ENCODE data around the gene GAP43. TPM values are rescaled to one million over a fixed set of nuclear protein-coding genes. Genes with fewer than 3 reads are reported as not detected.

Gene GAP43
- total and polyA plus RNA-seq, 7 donors = 0.60 to 18.9 (median 7.7) TPM; not detected in 1

DNA sequence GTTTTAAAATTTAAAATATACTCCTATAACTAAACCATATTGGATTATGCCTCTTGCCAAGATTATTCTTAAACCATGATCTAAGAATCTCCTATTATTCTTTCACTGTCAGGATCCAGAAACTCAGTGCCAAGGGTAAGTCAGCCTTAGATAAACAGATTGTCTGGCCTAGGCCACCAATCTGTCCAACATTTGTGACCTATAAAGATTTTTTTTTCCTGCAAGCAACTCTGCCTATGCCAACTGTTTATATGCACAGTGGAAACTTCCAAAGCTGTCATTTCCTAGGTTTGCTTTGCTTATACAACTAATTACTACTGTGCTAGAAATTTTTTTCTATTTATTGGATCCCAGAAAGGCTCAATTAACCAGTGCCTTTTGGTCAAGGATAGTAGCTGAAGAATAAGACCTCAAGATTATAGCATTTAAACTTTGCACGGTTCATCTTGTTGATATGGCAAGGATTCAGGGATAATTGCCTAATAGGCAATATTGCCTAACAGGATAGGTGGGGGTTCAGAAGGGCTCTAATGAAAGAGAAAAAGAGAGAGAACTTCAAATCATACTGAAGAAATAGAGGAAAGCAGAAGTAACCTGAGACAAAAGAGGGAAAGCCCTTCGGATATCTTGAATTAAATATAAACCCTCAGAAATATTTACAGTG, 22.8 kb downstream of the GAP43 start:
- DNase-seq = no peak
- 78 to 83% methylated on average over 2 of the region's 2 CpGs for WGBS, 2 donors
- no peak overlapping the region for H3K27ac ChIP-seq
- no peak overlapping the region for H3K4me3 ChIP-seq
- intact Hi-C loops (cut with DNase I) = no loop called here
- TF ChIP-seq, protein P1, sequence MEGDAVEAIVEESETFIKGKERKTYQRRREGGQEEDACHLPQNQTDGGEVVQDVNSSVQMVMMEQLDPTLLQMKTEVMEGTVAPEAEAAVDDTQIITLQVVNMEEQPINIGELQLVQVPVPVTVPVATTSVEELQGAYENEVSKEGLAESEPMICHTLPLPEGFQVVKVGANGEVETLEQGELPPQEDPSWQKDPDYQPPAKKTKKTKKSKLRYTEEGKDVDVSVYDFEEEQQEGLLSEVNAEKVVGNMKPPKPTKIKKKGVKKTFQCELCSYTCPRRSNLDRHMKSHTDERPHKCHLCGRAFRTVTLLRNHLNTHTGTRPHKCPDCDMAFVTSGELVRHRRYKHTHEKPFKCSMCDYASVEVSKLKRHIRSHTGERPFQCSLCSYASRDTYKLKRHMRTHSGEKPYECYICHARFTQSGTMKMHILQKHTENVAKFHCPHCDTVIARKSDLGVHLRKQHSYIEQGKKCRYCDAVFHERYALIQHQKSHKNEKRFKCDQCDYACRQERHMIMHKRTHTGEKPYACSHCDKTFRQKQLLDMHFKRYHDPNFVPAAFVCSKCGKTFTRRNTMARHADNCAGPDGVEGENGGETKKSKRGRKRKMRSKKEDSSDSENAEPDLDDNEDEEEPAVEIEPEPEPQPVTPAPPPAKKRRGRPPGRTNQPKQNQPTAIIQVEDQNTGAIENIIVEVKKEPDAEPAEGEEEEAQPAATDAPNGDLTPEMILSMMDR (IDR thresholded peaks at IDR 0.05) = no peak
- TF ChIP-seq POLR2AphosphoS5 (IDR thresholded peaks at IDR 0.05) (no peak), EP300 (IDR thresholded peaks at IDR 0.05) (no peak), POLR2A (IDR thresholded peaks at IDR 0.05) (no peak)
- no peaks in the 10 kb centered on the region for H3K27me3 ChIP-seq
- H3K4me1 ChIP-seq = peaks cover 0 to 4% (median 0%) of the 10 kb centered on the region in 4 donors
- H3K36me3 ChIP-seq = no peaks in the 10 kb centered on the region
- H3K9me3 ChIP-seq = no peaks in the 10 kb centered on the region

DNA sequence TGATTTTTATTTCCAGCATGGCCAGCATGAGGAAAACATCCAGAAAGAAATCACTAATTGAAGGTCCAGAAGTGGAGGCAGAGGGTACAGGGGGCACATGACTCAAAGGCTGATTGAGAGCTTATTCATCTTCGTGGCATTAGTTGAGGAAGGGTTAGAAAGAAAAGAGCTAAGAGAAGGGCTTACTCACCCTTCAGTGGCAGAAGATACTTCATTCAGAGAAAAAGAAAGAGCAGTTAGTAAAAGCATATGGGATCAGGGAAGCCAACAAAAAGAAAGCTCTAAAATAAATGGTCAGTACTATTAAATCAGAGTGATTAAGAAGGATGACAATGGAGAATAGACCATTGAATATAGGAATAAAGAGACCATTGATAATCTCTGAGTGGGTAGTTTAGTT, 25.2 kb downstream of the GAP43 start:
- Histone ChIP-seq H3K9me3 (no peaks in the 10 kb centered on the region), H3K4me3 (no peak overlapping the region), H3K27me3 (no peaks in the 10 kb centered on the region), H3K36me3 (no peaks in the 10 kb centered on the region), H3K4me1 (peaks cover 0 to 4% (median 0%) of the 10 kb centered on the region in 4 donors), H3K27ac (no peak overlapping the region)
- intact Hi-C loops (cut with DNase I) = no loop called here
- no peak for DNase-seq
- TF ChIP-seq, protein P1 (IDR thresholded peaks at IDR 0.05) = no peak
- 82 to 84% methylated on average over 1 of the region's 1 CpG for WGBS, 2 donors

DNA sequence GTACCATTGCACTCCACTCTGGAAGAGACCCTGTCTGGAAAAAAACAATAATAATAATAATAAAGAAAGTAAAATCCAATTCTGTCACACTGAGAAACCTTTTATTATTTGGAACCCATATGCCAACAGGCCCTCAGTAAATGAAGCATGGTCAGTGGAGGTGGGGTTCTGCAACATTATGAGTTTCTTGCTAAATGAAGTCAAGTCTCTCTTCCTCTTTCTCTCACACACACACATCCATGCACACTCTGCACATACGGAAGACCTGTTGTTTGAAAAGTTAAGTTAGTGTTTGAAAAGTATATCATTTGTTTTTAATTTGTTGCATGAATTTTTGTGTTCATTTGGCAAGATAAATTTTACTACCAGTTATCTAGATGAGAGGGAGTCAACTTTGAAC, 27.8 kb downstream of the GAP43 start:
- Histone ChIP-seq H3K4me1 (peaks cover 0 to 3% (median 0%) of the 10 kb centered on the region in 4 donors), H3K27ac (no peak overlapping the region), H3K27me3 (no peaks in the 10 kb centered on the region), H3K36me3 (no peaks in the 10 kb centered on the region), H3K4me3 (no peak overlapping the region), H3K9me3 (no peaks in the 10 kb centered on the region)
- intact Hi-C loops (cut with DNase I) = no loop called here
- no peak for TF ChIP-seq EP300 (IDR thresholded peaks at IDR 0.05)
- no peak for TF ChIP-seq POLR2A (IDR thresholded peaks at IDR 0.05)
- TF ChIP-seq, protein P1 (IDR thresholded peaks at IDR 0.05) = no peak
- TF ChIP-seq POLR2AphosphoS5 (IDR thresholded peaks at IDR 0.05) = no peak
- no peak for DNase-seq
- WGBS, 2 donors = 84 to 87% methylated on average over 1 of the region's 1 CpG

DNA sequence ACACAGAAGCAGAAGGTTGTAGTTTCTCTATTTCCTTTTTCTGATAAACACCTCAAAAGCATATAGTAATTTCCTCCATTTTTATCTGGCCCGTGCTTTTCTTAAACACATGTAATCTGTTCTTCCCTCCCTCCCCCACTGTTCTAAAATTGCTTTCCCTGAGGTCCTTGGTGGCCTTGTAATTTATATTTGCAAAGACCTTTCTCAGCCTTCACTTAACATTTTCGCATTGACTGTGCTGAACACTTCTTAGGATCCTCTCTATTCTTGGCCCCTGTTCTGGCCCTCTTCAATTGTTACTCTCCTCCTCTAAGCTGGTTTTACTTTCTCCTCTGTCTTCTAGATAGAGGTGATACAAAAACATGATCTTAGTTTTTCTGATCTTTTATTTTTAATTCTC, 28.3 kb downstream of the GAP43 start:
- no peak for DNase-seq
- Histone ChIP-seq H3K4me1 (no peaks in the 10 kb centered on the region), H3K9me3 (no peaks in the 10 kb centered on the region), H3K36me3 (no peaks in the 10 kb centered on the region), H3K27me3 (no peaks in the 10 kb centered on the region), H3K4me3 (no peak overlapping the region), H3K27ac (no peak overlapping the region)
- intact Hi-C loops (cut with DNase I) = no loop called here
- WGBS, 2 donors = 77 to 85% methylated on average over 2 of the region's 2 CpGs
- no peak for TF ChIP-seq EP300 (IDR thresholded peaks at IDR 0.05)
- TF ChIP-seq POLR2A (IDR thresholded peaks at IDR 0.05) = no peak
- TF ChIP-seq, protein P1 (IDR thresholded peaks at IDR 0.05) = no peak
- TF ChIP-seq POLR2AphosphoS5 (IDR thresholded peaks at IDR 0.05) = no peak

DNA sequence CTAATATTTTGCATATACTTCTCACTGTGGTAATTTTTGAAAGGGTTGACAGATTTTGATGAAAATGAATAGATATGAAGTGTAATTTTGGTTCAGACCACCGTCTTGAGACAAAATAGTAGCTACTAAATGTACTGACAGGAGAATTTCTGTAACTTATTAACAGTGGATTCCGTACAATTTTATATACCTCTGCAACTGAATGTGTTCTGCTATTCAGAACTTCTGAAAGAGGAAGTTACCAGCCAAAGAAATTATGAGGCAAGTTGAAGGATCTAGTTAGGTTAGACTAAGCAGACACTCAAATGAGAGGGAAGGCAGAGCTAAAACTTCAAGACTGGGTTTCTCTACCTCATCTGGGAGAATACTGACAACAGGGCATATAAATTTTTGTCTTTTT, 29.4 kb downstream of the GAP43 start:
- intact Hi-C loops (cut with DNase I) = no loop called here
- H3K4me1 ChIP-seq = peaks cover 0 to 8% (median 5%) of the 10 kb centered on the region in 4 donors
- DNase-seq = no peak
- H3K36me3 ChIP-seq = no peaks in the 10 kb centered on the region
- TF ChIP-seq POLR2AphosphoS5 (IDR thresholded peaks at IDR 0.05) (no peak), POLR2A (IDR thresholded peaks at IDR 0.05) (no peak), EP300 (IDR thresholded peaks at IDR 0.05) (no peak)
- TF ChIP-seq, protein P1 (IDR thresholded peaks at IDR 0.05) = no peak
- no peaks in the 10 kb centered on the region for H3K27me3 ChIP-seq
- no peak overlapping the region for H3K4me3 ChIP-seq
- no peak overlapping the region for H3K27ac ChIP-seq
- no peaks in the 10 kb centered on the region for H3K9me3 ChIP-seq
- 48 to 54% methylated on average over 2 of the region's 2 CpGs for WGBS, 2 donors
